IPS-15b (cell line): Measurements from ENCODE around the gene CFAP65.

Source experiments
- H3K27me3 ChIP-seq: one replicate; pipeline ENCODE4 v1.6.1; 2013; ENCODE audit warnings: low read length; ENCODE audit not compliant: control insufficient read depth, insufficient read depth
- H3K36me3 ChIP-seq: one replicate; pipeline ENCODE4 v1.6.1; 2013; ENCODE audit warnings: low read length; ENCODE audit not compliant: control insufficient read depth, insufficient read depth
- H3K4me1 ChIP-seq: one replicate; pipeline ENCODE4 v1.6.1; 2013; ENCODE audit warnings: mild to moderate bottlenecking, low read length; ENCODE audit not compliant: control insufficient read depth, insufficient read depth
- H3K4me3 ChIP-seq: one replicate; pipeline ENCODE4 v1.5.1; 2013; ENCODE audit warnings: low read depth, low read length
- H3K9ac ChIP-seq: one replicate; pipeline ENCODE4 v1.6.1; 2013; ENCODE audit warnings: low read depth, mild to moderate bottlenecking, low read length
- H3K9me3 ChIP-seq: one replicate; pipeline ENCODE4 v1.6.1; 2013; ENCODE audit warnings: mild to moderate bottlenecking, low read length; ENCODE audit not compliant: control insufficient read depth, insufficient read depth

Gene CFAP65

GRCh38 chr2:219016721-219017120 lies 24.6 kb downstream of the CFAP65 start:
- peaks cover 14% of the 10 kb centered on the region for H3K27me3 ChIP-seq
- H3K9me3 ChIP-seq, result no peaks in the 10 kb centered on the region
- no peaks in the 10 kb centered on the region for H3K36me3 ChIP-seq
- no peak overlapping the region for H3K9ac ChIP-seq
- H3K4me1 ChIP-seq, result no peaks in the 10 kb centered on the region
- no peak overlapping the region for H3K4me3 ChIP-seq

- H3K27me3 ChIP-seq, result peaks cover 33% of the 10 kb centered on the region
Measured at GRCh38 chr2:219010873-219011272, 30.4 kb downstream of the CFAP65 start.

GRCh38 chr2:219010162-219010756 lies 31.1 kb downstream of the CFAP65 start:
- Histone ChIP-seq H3K4me3 (no peak overlapping the region), H3K4me1 (no peaks in the 10 kb centered on the region), H3K9ac (no peak overlapping the region), H3K9me3 (no peaks in the 10 kb centered on the region), H3K27me3 (peaks cover 39% of the 10 kb centered on the region), H3K36me3 (no peaks in the 10 kb centered on the region)

More at GRCh38 chr2:219010873-219011272, 30.4 kb downstream of the CFAP65 start:
- Histone ChIP-seq H3K9ac (no peak overlapping the region), H3K4me1 (no peaks in the 10 kb centered on the region), H3K36me3 (no peaks in the 10 kb centered on the region), H3K9me3 (no peaks in the 10 kb centered on the region), H3K4me3 (no peak overlapping the region)

- Histone ChIP-seq H3K36me3 (no peaks in the 10 kb centered on the region), H3K9ac (no peak overlapping the region), H3K27me3 (peaks cover 40% of the 10 kb centered on the region), H3K4me3 (no peak overlapping the region), H3K4me1 (no peaks in the 10 kb centered on the region), H3K9me3 (no peaks in the 10 kb centered on the region)
Measured at GRCh38 chr2:219009294-219009693, 32.0 kb downstream of the CFAP65 start.

- H3K27me3 ChIP-seq, result peaks cover 81% of the 10 kb centered on the region
Measured at GRCh38 chr2:219003979-219004378, 37.3 kb downstream of the CFAP65 start.

GRCh38 chr2:219003267-219003634 lies 38.1 kb downstream of the CFAP65 start:
- H3K9me3 ChIP-seq, result no peaks in the 10 kb centered on the region
- no peak overlapping the region for H3K9ac ChIP-seq
- H3K4me1 ChIP-seq, result peaks cover 17% of the 10 kb centered on the region
- H3K4me3 ChIP-seq, result no peak overlapping the region
- H3K36me3 ChIP-seq, result no peaks in the 10 kb centered on the region
- H3K27me3 ChIP-seq, result peaks cover 84% of the 10 kb centered on the region

More at GRCh38 chr2:219003979-219004378, 37.3 kb downstream of the CFAP65 start:
- Histone ChIP-seq H3K9ac (no peak overlapping the region), H3K36me3 (no peaks in the 10 kb centered on the region), H3K4me1 (peaks cover 15% of the 10 kb centered on the region), H3K9me3 (no peaks in the 10 kb centered on the region), H3K4me3 (no peak overlapping the region)

GRCh38 chr2:219002395-219003266 lies 38.7 kb downstream of the CFAP65 start:
- no peaks in the 10 kb centered on the region for H3K36me3 ChIP-seq
- peak overlapping the region; percentile 60 for H3K4me3 ChIP-seq
- peaks cover 88% of the 10 kb centered on the region for H3K27me3 ChIP-seq
- no peaks in the 10 kb centered on the region for H3K9me3 ChIP-seq
- no peak overlapping the region for H3K9ac ChIP-seq
- peaks cover 17% of the 10 kb centered on the region for H3K4me1 ChIP-seq

GRCh38 chr2:219001577-219002394 lies 39.5 kb downstream of the CFAP65 start:
- Histone ChIP-seq H3K4me3 (peak overlapping the region; percentile 39), H3K9me3 (no peaks in the 10 kb centered on the region), H3K36me3 (no peaks in the 10 kb centered on the region), H3K27me3 (peaks cover 93% of the 10 kb centered on the region), H3K4me1 (peaks cover 17% of the 10 kb centered on the region), H3K9ac (no peak overlapping the region)

- Histone ChIP-seq H3K4me3 (peak overlapping the region; percentile 39), H3K9me3 (no peaks in the 10 kb centered on the region), H3K36me3 (no peaks in the 10 kb centered on the region), H3K4me1 (peaks cover 17% of the 10 kb centered on the region), H3K27me3 (peaks cover 96% of the 10 kb centered on the region), H3K9ac (no peak overlapping the region)
Measured at GRCh38 chr2:219001100-219001576, 40.2 kb downstream of the CFAP65 start.

GRCh38 chr2:219000569-219000960 lies 40.8 kb downstream of the CFAP65 start:
- Histone ChIP-seq H3K27me3 (peaks cover 96% of the 10 kb centered on the region), H3K36me3 (no peaks in the 10 kb centered on the region), H3K9me3 (no peaks in the 10 kb centered on the region), H3K4me3 (peak overlapping the region; percentile 39), H3K9ac (no peak overlapping the region), H3K4me1 (peaks cover 17% of the 10 kb centered on the region)

- Histone ChIP-seq H3K4me1 (peaks cover 17% of the 10 kb centered on the region), H3K36me3 (no peaks in the 10 kb centered on the region), H3K9me3 (no peaks in the 10 kb centered on the region), H3K4me3 (peak overlapping the region; percentile 39), H3K27me3 (peaks cover 97% of the 10 kb centered on the region), H3K9ac (no peak overlapping the region)
Measured at GRCh38 chr2:218999881-219000568, 41.3 kb downstream of the CFAP65 start.
